ENCODE results near the gene SPOPL.

Gene SPOPL

DNA sequence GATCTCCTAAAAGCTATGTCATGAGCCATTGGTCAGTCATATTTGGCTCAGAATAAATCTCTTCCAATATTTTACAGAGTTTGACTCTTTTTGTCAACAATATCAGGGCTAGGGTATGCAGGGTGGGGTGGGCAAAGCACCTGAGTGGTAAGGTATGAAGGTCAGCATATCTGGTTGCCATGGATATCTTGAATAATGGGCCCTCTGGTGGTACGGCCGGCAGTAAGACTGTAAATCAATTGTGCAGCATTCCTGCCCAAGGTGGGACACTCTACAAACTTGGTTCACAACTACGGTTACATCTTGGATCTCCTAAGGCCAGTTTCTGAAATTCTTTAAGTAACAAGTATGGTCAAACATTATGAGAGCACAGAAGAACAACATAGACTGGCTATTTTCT lies 119.6 kb downstream of the SPOPL start:
- H3K9me3 ChIP-seq (replicated peaks; ENCODE audit: insufficient read depth, low read length) = no peaks in the 10 kb centered on the region
- TF ChIP-seq, protein P1, sequence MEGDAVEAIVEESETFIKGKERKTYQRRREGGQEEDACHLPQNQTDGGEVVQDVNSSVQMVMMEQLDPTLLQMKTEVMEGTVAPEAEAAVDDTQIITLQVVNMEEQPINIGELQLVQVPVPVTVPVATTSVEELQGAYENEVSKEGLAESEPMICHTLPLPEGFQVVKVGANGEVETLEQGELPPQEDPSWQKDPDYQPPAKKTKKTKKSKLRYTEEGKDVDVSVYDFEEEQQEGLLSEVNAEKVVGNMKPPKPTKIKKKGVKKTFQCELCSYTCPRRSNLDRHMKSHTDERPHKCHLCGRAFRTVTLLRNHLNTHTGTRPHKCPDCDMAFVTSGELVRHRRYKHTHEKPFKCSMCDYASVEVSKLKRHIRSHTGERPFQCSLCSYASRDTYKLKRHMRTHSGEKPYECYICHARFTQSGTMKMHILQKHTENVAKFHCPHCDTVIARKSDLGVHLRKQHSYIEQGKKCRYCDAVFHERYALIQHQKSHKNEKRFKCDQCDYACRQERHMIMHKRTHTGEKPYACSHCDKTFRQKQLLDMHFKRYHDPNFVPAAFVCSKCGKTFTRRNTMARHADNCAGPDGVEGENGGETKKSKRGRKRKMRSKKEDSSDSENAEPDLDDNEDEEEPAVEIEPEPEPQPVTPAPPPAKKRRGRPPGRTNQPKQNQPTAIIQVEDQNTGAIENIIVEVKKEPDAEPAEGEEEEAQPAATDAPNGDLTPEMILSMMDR (IDR thresholded peaks at IDR 0.05; ENCODE audit: low read length) = no peak
- TF ChIP-seq EZH2 (optimal IDR thresholded peaks at IDR 0.05; ENCODE audit: low read depth, low read length) (no peak), EZH2phosphoT487 (IDR thresholded peaks at IDR 0.05; ENCODE audit: low read length) (no peak)
- no peaks in the 10 kb centered on the region for H3K9me2 ChIP-seq (replicated peaks; ENCODE audit: insufficient read depth, low read length)
- no peak overlapping the region for H3K27ac ChIP-seq (ENCODE audit: low read length)
- DNase-seq = no peak
- H3K4me3 ChIP-seq (ENCODE audit: low read length) = no peak overlapping the region
- no peaks in the 10 kb centered on the region for H3K79me2 ChIP-seq (ENCODE audit: low read length)
- H3K36me3 ChIP-seq (replicated peaks; ENCODE audit: insufficient read depth, low read length) = no peaks in the 10 kb centered on the region
- H3F3A ChIP-seq (ENCODE audit: insufficient read depth, low read length) = no peaks in the 10 kb centered on the region
- H3K27me3 ChIP-seq (replicated peaks; ENCODE audit: insufficient read depth, low read length) = no peaks in the 10 kb centered on the region
- no peak overlapping the region for H2AFZ ChIP-seq (ENCODE audit: low read length)
- no peak overlapping the region for H3K9ac ChIP-seq (ENCODE audit: low read length)
- no peak overlapping the region for H3K4me2 ChIP-seq (ENCODE audit: low read depth, low read length)
- H3K4me1 ChIP-seq (ENCODE audit: low read length) = no peaks in the 10 kb centered on the region
- H4K20me1 ChIP-seq (ENCODE audit: insufficient read depth, low read length) = no peaks in the 10 kb centered on the region

DNA sequence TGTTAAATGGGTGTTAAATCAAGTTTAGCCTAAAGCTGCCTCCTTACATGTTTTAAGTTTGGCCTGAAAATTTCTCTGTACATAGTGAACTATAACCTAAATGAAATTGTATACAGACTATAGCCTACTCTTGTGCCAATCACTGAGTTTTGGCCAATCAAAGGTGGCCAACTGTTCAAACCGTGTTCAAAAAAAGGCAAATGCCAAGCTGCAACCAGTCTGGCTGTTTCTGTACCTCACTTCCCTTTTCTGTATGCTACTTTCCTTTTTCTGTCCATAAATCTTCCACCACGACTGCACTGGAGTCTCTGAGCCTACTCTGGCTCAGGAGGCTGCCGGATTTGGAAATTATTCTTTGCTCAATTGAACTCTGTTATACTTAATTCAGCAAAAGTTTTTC lies 121.0 kb downstream of the SPOPL start:
- Histone ChIP-seq H2AFZ (ENCODE audit: low read length) (no peak overlapping the region), H3K27ac (ENCODE audit: low read length) (no peak overlapping the region), H3K4me1 (ENCODE audit: low read length) (no peaks in the 10 kb centered on the region), H3K4me3 (ENCODE audit: low read length) (no peak overlapping the region), H3K9ac (ENCODE audit: low read length) (no peak overlapping the region), H3K36me3 (replicated peaks; ENCODE audit: insufficient read depth, low read length) (no peaks in the 10 kb centered on the region), H3K9me2 (replicated peaks; ENCODE audit: insufficient read depth, low read length) (no peaks in the 10 kb centered on the region), H3F3A (ENCODE audit: insufficient read depth, low read length) (no peaks in the 10 kb centered on the region), H3K4me2 (ENCODE audit: low read depth, low read length) (no peak overlapping the region), H3K27me3 (replicated peaks; ENCODE audit: insufficient read depth, low read length) (no peaks in the 10 kb centered on the region), H3K9me3 (replicated peaks; ENCODE audit: insufficient read depth, low read length) (no peaks in the 10 kb centered on the region), H4K20me1 (ENCODE audit: insufficient read depth, low read length) (no peaks in the 10 kb centered on the region), H3K79me2 (ENCODE audit: low read length) (no peaks in the 10 kb centered on the region)
- no peak for TF ChIP-seq EZH2 (optimal IDR thresholded peaks at IDR 0.05; ENCODE audit: low read depth, low read length)
- TF ChIP-seq, protein P1 (IDR thresholded peaks at IDR 0.05; ENCODE audit: low read length) = no peak
- no peak for TF ChIP-seq EZH2phosphoT487 (IDR thresholded peaks at IDR 0.05; ENCODE audit: low read length)
- DNase-seq = no peak
